Amniotic stem cell (primary cell): ENCODE measurements around the gene ATP8A1.
"Not testable (repeated sequence)": the region's sequence is repeated elsewhere in the genome, so short reads cannot be mapped to it uniquely, and the experiment has no call there.

Experiments used
- DNase-seq: peaks from one replicate; lab custom pipeline; 2025; lab: John Stamatoyannopoulos, UW

The ATP8A1 gene

DNA sequence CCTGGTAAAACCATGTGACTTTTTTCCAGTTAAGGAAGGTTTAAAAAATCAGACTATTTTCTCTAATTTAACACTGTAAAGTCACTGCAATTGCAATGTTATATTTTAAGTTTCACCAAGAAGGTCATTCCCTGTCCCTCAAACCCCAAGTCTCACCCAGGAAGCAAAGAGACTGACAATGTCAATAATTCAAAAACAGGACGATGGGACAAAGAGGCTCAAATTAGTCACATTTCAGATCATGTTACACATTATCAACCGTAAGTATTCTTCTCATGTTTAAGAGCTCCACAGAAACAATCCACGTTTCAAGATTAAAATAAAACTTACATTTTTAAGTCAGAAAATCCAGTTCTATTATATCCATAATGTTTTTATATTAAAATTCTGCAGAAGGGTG, 246.5 kb downstream of the ATP8A1 start:
- DNase-seq, result no peak

GRCh38 chr4:42404001-42404400, 252.9 kb downstream of the ATP8A1 start:
- no peak for DNase-seq

GRCh38 chr4:42401171-42401570, 255.7 kb downstream of the ATP8A1 start:
- no peak for DNase-seq

- DNase-seq, result no peak
These were observed 257.5 kb downstream of the ATP8A1 start for GRCh38 chr4:42399393-42399792.

- no peak for DNase-seq
These were observed 258.0 kb downstream of the ATP8A1 start for GRCh38 chr4:42398871-42399331.

- no peak for DNase-seq
These were observed 258.6 kb downstream of the ATP8A1 start for GRCh38 chr4:42398171-42398870.

GRCh38 chr4:42397635-42398170, 259.2 kb downstream of the ATP8A1 start:
- no peak for DNase-seq

- no peak for DNase-seq
These were observed 259.9 kb downstream of the ATP8A1 start, which contains the start of gene SHISA3 for GRCh38 chr4:42396752-42397634. TSS of gene SHISA3 (plus strand) at chr4:42397488. CDS start at chr4:42398057, 569 bp downstream.

- DNase-seq, result no peak
These were observed 260.5 kb downstream of the ATP8A1 start for GRCh38 chr4:42396361-42396751.

DNA sequence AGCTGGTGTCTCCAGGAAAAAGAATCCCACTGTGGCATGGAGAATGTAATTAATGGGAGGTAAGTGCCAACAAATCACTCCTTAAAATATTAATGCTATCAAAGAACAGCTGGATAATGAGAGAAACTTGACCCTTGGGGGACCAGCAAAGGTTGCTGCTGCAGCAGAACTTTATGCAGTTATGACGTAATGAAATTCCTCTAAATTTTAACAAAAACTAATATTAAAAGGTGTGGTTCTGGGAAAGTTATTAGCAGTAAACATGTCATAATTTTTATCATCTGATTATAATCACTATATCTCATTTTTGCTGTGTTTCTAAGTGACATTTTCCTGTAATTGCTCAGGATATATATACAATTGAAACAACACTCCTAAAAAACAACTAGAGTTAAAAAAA, 261.3 kb downstream of the ATP8A1 start:
- DNase-seq, result no peak

DNA sequence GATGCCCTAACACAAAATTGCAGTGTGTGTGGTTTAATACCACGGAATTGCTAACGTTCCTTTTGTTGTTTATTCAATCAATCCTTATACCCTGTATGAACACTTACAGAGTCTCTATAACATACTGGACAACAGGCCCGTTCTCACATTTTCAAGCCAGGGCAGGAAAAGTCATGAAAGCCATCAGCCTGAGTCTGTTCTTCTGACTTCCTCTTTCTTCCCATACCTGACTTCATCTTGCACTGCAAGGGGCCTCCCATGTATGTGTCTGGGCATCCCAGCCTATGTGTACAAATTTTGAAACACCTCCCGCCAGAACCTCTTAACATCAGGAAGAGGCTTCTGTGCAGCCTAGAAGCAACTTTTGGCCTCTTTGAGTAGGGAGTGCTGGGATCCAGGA, 264.5 kb downstream of the ATP8A1 start:
- no peak for DNase-seq

GRCh38 chr4:42391981-42392380, 264.9 kb downstream of the ATP8A1 start:
- DNase-seq, result no peak

GRCh38 chr4:42391355-42391664, 265.6 kb downstream of the ATP8A1 start:
- DNase-seq, result no peak

GRCh38 chr4:42390622-42391354, 266.1 kb downstream of the ATP8A1 start:
- no peak for DNase-seq

- no peak for DNase-seq
These were observed 271.4 kb downstream of the ATP8A1 start for GRCh38 chr4:42385516-42385915.

- DNase-seq, result no peak
These were observed 275.2 kb downstream of the ATP8A1 start for GRCh38 chr4:42381666-42382065.

- no peak for DNase-seq
These were observed 279.4 kb downstream of the ATP8A1 start for GRCh38 chr4:42377497-42377896.

- not testable (repeated sequence) for DNase-seq
These were observed 284.6 kb downstream of the ATP8A1 start for GRCh38 chr4:42372303-42372702.

DNA sequence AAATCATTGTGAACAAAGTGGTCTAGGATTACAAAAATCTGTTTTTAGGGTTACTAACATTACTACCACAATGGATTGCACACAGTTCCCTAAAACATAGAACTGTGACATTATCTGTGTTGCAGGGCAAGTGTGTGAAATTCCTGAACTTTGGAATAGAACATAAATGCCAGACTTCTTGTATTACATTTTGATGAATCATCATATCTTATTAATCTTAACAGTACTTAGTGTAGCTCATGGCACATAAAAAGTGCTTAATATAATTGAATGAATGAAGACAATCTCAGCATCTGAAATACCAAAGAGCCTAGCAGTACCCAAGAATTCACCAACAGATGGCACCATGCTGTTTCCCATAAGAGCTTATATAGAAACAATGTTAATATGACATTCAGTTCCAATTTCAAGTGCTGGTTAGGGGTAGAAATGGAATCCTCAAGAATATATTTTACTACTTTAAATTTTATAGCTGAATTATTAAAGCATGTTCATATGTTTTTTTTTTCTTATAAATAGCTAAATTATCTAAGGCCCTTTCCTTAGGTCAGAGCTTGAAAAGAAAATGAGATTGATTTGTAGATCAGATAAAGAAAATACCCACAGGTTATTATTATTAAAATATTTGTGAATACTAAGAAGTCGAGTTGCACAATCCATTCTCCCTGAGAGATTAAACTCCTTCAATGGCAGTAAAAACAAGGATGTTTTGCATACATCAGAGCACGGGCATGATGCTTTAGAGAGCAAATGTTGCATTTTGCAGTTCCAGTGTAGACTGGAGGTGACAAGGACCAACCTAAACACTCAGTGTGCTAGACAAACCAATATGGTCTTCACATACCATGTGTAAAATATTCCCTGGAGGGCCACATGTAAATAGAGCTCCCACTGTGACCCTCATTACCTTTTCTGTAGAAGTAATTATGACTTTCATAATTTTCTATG, 285.3 kb downstream of the ATP8A1 start:
- no peak for DNase-seq

- DNase-seq, result no peak
These were observed 287.4 kb downstream of the ATP8A1 start for GRCh38 chr4:42369489-42369888.

DNA sequence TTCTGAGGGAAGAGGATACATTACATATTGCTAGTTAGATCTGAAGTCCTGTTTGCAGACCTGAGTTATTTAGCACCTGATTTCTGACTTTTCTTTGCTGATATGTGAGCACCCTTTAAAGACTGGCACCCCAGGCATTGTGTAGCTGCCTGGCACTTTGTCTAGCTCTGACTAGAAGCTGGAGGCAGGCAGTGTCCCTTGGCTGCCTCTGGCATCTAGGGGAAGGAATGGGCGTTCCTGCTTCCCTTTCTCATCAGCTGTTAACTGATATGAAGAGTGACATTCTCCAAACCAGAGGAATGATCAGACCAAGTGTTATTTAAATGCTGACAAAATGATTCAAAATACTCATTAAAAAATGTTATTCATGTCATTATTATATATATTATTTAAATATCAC, 289.9 kb downstream of the ATP8A1 start:
- no peak for DNase-seq
